H1 (cell line): ENCODE results near the gene EHBP1. TPM values are rescaled to one million over a fixed set of nuclear protein-coding genes. Genes with fewer than 3 reads are reported as not detected.

Experiments used
- CTCF ChIA-PET: fragments of 300-600 bp; sonication (Branson Sonifier 250); formaldehyde crosslinking; loops from one replicate; lab custom pipeline; 2021; ENCODE audit not compliant: partially characterized antibody; lab: Charles Lee
- POLR2A ChIA-PET: fragments of 300-600 bp; sonication (Branson Sonifier 250); formaldehyde crosslinking; loops from one replicate; lab custom pipeline; 2021; ENCODE audit warnings: inconsistent platforms; ENCODE audit not compliant: partially characterized antibody; lab: Charles Lee
- DNase-seq, 2 experiments: peaks; one replicate each; pipeline versions ENCODE4 v3.0.0 to v3.0.0-alpha.2; 2010 to 2022; ENCODE audit warnings: low spot score in 2 of 2, low read depth in 1 of 2, mixed read lengths in 1 of 2
- FAIRE-seq: peaks from 2 replicates; lab custom pipeline; 2011; peaks lifted over from hg19 to GRCh38; lab: Jason Lieb, UNC
- H2AFZ ChIP-seq: 2 replicates; pipeline ENCODE4 v1.8.1; 2012; ENCODE audit warnings: low read length, inconsistent platforms
- H2AK5ac ChIP-seq: 2 replicates; pipeline ENCODE4 v1.6.1; 2013; ENCODE audit warnings: low read depth, low read length
- H2BK120ac ChIP-seq: replicated peaks from 2 replicates; pipeline ENCODE3; 2013; ENCODE audit warnings: low read depth, low read length, inconsistent platforms
- H2BK12ac ChIP-seq: 2 replicates; pipeline ENCODE4 v1.6.1; 2013; ENCODE audit warnings: low read depth, low read length
- H2BK15ac ChIP-seq: 2 replicates; pipeline ENCODE4 v1.6.1; 2013; ENCODE audit warnings: low read length
- H2BK20ac ChIP-seq: 2 replicates; pipeline ENCODE4 v1.6.1; 2013; ENCODE audit warnings: low read length
- H2BK5ac ChIP-seq: 2 replicates; pipeline ENCODE4 v1.6.1; 2013; ENCODE audit warnings: low read depth, low read length
- H3K14ac ChIP-seq: 2 replicates; pipeline ENCODE4 v1.6.1; 2013; ENCODE audit warnings: inconsistent platforms; ENCODE audit not compliant: insufficient read length
- H3K18ac ChIP-seq: 2 replicates; pipeline ENCODE4 v1.6.1; 2013; ENCODE audit warnings: low read length; ENCODE audit errors: extremely low read depth
- H3K23ac ChIP-seq: 2 replicates; pipeline ENCODE4 v1.6.1; 2013; ENCODE audit warnings: inconsistent platforms; ENCODE audit not compliant: insufficient read length
- H3K23me2 ChIP-seq: 2 replicates; pipeline ENCODE4 v1.6.1; 2013; ENCODE audit warnings: low read depth, low read length
- H3K27ac ChIP-seq: 2 replicates; pipeline ENCODE4 v1.6.1; 2011; ENCODE audit warnings: low read depth, low read length, inconsistent platforms
- H3K27me3 ChIP-seq, 4 experiments: replicated peaks in 1 of 4; 1 replicate in 1 of 4; 2 replicates in 3 of 4; pipeline versions ENCODE4 v1.6.1 to v1.8.1; 2011 to 2013; ENCODE audit warnings: low read length in 3 of 4, mild to moderate bottlenecking in 3 of 4, inconsistent platforms in 2 of 4, mixed read lengths in 2 of 4, moderate library complexity in 1 of 4; ENCODE audit not compliant: control insufficient read depth in 3 of 4, insufficient read depth in 3 of 4; ENCODE audit errors: extremely low read depth in 1 of 4
- H3K36me3 ChIP-seq, 4 experiments: 2 replicates each; pipeline versions ENCODE4 v1.6.1 to v1.8.1; 2011 to 2013; ENCODE audit warnings: mild to moderate bottlenecking in 4 of 4, low read length in 3 of 4, moderate library complexity in 2 of 4, control low read depth in 1 of 4, inconsistent platforms in 1 of 4; ENCODE audit not compliant: insufficient read depth in 4 of 4, control insufficient read depth in 2 of 4
- H3K4ac ChIP-seq: replicated peaks from 2 replicates; pipeline ENCODE3; 2013; ENCODE audit warnings: low read length, low read depth, mixed read lengths, inconsistent platforms; ENCODE audit not compliant: insufficient read length
- H3K4me1 ChIP-seq, 4 experiments: replicated peaks in 1 of 4; 1 replicate in 1 of 4; 2 replicates in 3 of 4; pipeline versions ENCODE4 v1.6.1 to v1.8.1; 2011 to 2013; ENCODE audit warnings: low read length in 3 of 4, inconsistent platforms in 2 of 4, mixed read lengths in 1 of 4; ENCODE audit not compliant: insufficient read depth in 4 of 4, control insufficient read depth in 3 of 4
- H3K4me2 ChIP-seq, 2 experiments: 2 replicates each; pipeline versions ENCODE4 v1.6.1 to v1.8.1; 2011 to 2013; ENCODE audit warnings: low read depth in 2 of 2, low read length in 2 of 2, control low read depth in 1 of 2, inconsistent platforms in 1 of 2, mild to moderate bottlenecking in 1 of 2; ENCODE audit not compliant: insufficient read depth in 1 of 2
- H3K4me3 ChIP-seq, 4 experiments: fragments of 200-600, 300-600 bp in 1 of 4; sonication (generic), shearing (Covaris generic), sonication (Bioruptor Twin) in 1 of 4; 2 replicates each; pipeline versions ENCODE4 v1.5.1 to v1.8.1; 2011 to 2016; ENCODE audit warnings: low read length in 4 of 4, low read depth in 3 of 4, control low read depth in 2 of 4, inconsistent platforms in 2 of 4, mild to moderate bottlenecking in 2 of 4, mixed read lengths in 1 of 4, moderate library complexity in 1 of 4; ENCODE audit not compliant: insufficient read depth in 2 of 4; ENCODE audit errors: extremely low read depth in 1 of 4
- H3K56ac ChIP-seq: replicated peaks from 2 replicates; pipeline ENCODE3; 2013; ENCODE audit warnings: low read depth, mild to moderate bottlenecking, mixed read lengths, low read length, inconsistent platforms; ENCODE audit not compliant: insufficient read length
- H3K79me1 ChIP-seq: 2 replicates; pipeline ENCODE4 v1.6.1; 2013; ENCODE audit warnings: low read depth, low read length, control low read depth
- H3K79me2 ChIP-seq, 2 experiments: 2 replicates each; pipeline versions ENCODE4 v1.6.1 to v1.8.1; 2012 to 2013; ENCODE audit warnings: low read length in 2 of 2, mild to moderate bottlenecking in 2 of 2, inconsistent platforms in 1 of 2; ENCODE audit not compliant: insufficient read depth in 2 of 2, control insufficient read depth in 1 of 2
- H3K9ac ChIP-seq, 4 experiments: replicated peaks in 1 of 4; 1 replicate in 1 of 4; 2 replicates in 3 of 4; pipeline versions ENCODE4 v1.6.1 to v1.8.1; 2011 to 2013; ENCODE audit warnings: low read depth in 3 of 4, low read length in 3 of 4, control low read depth in 2 of 4, mild to moderate bottlenecking in 2 of 4, moderate library complexity in 2 of 4, inconsistent platforms in 1 of 4; ENCODE audit errors: extremely low read depth in 1 of 4
- H3K9me3 ChIP-seq, 2 experiments: 2 replicates each; pipeline versions ENCODE4 v1.6.1 to v1.8.1; 2012 to 2013; ENCODE audit warnings: mild to moderate bottlenecking in 2 of 2, moderate library complexity in 2 of 2, control low read depth in 1 of 2, inconsistent platforms in 1 of 2, low read depth in 1 of 2, low read length in 1 of 2, mixed read lengths in 1 of 2; ENCODE audit not compliant: insufficient read depth in 2 of 2
- H4K20me1 ChIP-seq, 2 experiments: replicated peaks in 1 of 2; 2 replicates each; pipeline versions ENCODE3 to v1.8.1; 2011 to 2013; ENCODE audit warnings: inconsistent platforms in 2 of 2, low read length in 2 of 2, mild to moderate bottlenecking in 1 of 2; ENCODE audit not compliant: insufficient read depth in 2 of 2, control insufficient read depth in 1 of 2
- H4K5ac ChIP-seq: 2 replicates; pipeline ENCODE4 v1.6.1; 2013; ENCODE audit warnings: low read length, low read depth, mixed read lengths, inconsistent platforms; ENCODE audit not compliant: insufficient read length
- H4K8ac ChIP-seq: 2 replicates; pipeline ENCODE4 v1.8.0; 2013; ENCODE audit warnings: mild to moderate bottlenecking, moderate library complexity, low read length, inconsistent platforms; ENCODE audit not compliant: insufficient read depth; ENCODE audit errors: extremely low read depth
- H4K91ac ChIP-seq: replicated peaks from 2 replicates; pipeline ENCODE3; 2013; ENCODE audit warnings: low read length, mixed read lengths, inconsistent platforms; ENCODE audit not compliant: insufficient read length
- BRCA1 ChIP-seq: IDR thresholded peaks from 2 replicates; pipeline ENCODE4 v1.6.1; 2012; ENCODE audit warnings: low read depth, low read length, improper control_type of control experiment
- CHD1 ChIP-seq: IDR thresholded peaks from 2 replicates; pipeline ENCODE4 v1.6.1; 2012; ENCODE audit warnings: low read depth, low read length, improper control_type of control experiment
- CREB1 ChIP-seq: IDR thresholded peaks from 2 replicates; pipeline ENCODE4 v1.6.1; 2012; ENCODE audit warnings: inconsistent platforms
- EGR1 ChIP-seq: IDR thresholded peaks from 2 replicates; pipeline ENCODE4 v1.6.1; 2011; ENCODE audit warnings: low read depth, low read length, borderline replicate concordance
- EP300 ChIP-seq, 2 experiments: IDR thresholded peaks; 1 replicate in 1 of 2; 2 replicates in 1 of 2; pipeline ENCODE4 v1.6.1; 2011 to 2012; ENCODE audit warnings: low read depth in 2 of 2, low read length in 2 of 2, mild to moderate bottlenecking in 2 of 2, borderline replicate concordance in 1 of 2, inconsistent platforms in 1 of 2, moderate library complexity in 1 of 2
- EZH2 ChIP-seq: fragments of 200-600 bp; sonication (generic); IDR thresholded peaks from 2 replicates; pipeline ENCODE4 v1.7.1; 2012; ENCODE audit warnings: low read depth, mild to moderate bottlenecking, moderate library complexity, low read length, inconsistent platforms; ENCODE audit not compliant: severe bottlenecking
- JUND ChIP-seq: IDR thresholded peaks from 2 replicates; pipeline ENCODE4 v1.6.1; 2011; ENCODE audit warnings: mild to moderate bottlenecking, improper control_type of control experiment, low read length
- MAX ChIP-seq: IDR thresholded peaks from 2 replicates; pipeline ENCODE4 v1.6.1; 2012; ENCODE audit warnings: inconsistent platforms
- RFX5 ChIP-seq: IDR thresholded peaks from 2 replicates; pipeline ENCODE4 v1.6.1; 2011; ENCODE audit warnings: low read depth, low read length, improper control_type of control experiment, borderline replicate concordance
- SIRT6 ChIP-seq: IDR thresholded peaks from one replicate; pipeline ENCODE4 v1.7.1; 2012; ENCODE audit warnings: low read length, inconsistent platforms
- SP4 ChIP-seq: IDR thresholded peaks from 2 replicates; pipeline ENCODE4 v1.6.1; 2012; ENCODE audit warnings: low read length, inconsistent platforms
- TCF12 ChIP-seq: IDR thresholded peaks from 2 replicates; pipeline ENCODE4 v1.6.1; 2011; ENCODE audit warnings: low read depth, mild to moderate bottlenecking, low read length
- USF2 ChIP-seq: IDR thresholded peaks from 2 replicates; pipeline ENCODE4 v1.6.1; 2011; ENCODE audit warnings: low read length, improper control_type of control experiment
- WGBS, 2 experiments: shearing (Covaris generic) in 1 of 2; methylation state at CpG; one replicate each; pipeline versions ENCODE4 v1.1.6 to v1.1.7; 2013 to 2015; ENCODE audit warnings: low lambda C conversion rate in 2 of 2, mixed read lengths in 2 of 2, inconsistent platforms in 1 of 2, low coverage in 1 of 2, missing lambda C conversion rate in 1 of 2; ENCODE audit not compliant: insufficient replicate concordance in 2 of 2, insufficient coverage in 1 of 2, insufficient read length in 1 of 2; ENCODE audit errors: extremely low coverage in 1 of 2, missing lambda C conversion rate in 1 of 2; 5-methylcytosine and 5-hydroxymethylcytosine counted together
- polyA plus RNA-seq, 7 experiments: library from polyadenylated mRNA; depleted of rRNA in 3 of 7; stranded (reverse) in 5 of 7; unstranded in 2 of 7; fragments of >200 nt in 5 of 7; fragments of 200-250 nt in 2 of 7; gene quantifications; 1 replicate in 5 of 7; 2 replicates in 1 of 7; 4 replicates in 1 of 7; pipeline versions ENCODE4 v1.2.1 to v1.2.3, GENCODE V29; 2011 to 2013; ENCODE audit warnings: missing spikeins in 2 of 7, mixed read lengths in 2 of 7
- total RNA-seq: library from RNA; stranded (reverse); fragmentation: NEBNext Ultra II Directional; extraction: Animal tissue kit (Norgen Biotek cat#: 25700); gene quantifications from 2 replicates; pipeline ENCODE4 v1.2.1, GENCODE V29; 2021

The EHBP1 gene
- total and polyA plus RNA-seq, 2 of the 8 experiments (the other 6 are each of a cell fraction or from before 2014, with no cell fraction given): 12.0 to 64.1 TPM

- H3K23me2 ChIP-seq: peaks cover 2% of the 10 kb centered on the region; the same call in 1 of the 2 replicates
- H2BK12ac ChIP-seq: no peak overlapping the region
- no peaks in the 10 kb centered on the region for H4K20me1 ChIP-seq
- CTCF ChIA-PET: no interaction called here
- no peak overlapping the region for H3K9ac ChIP-seq
- no peak for FAIRE-seq
- H3K18ac ChIP-seq: no peak overlapping the region
- H2AFZ ChIP-seq: no peak overlapping the region
- TF ChIP-seq EGR1 (no peak), EZH2 (no peak), SP4 (no peak), JUND (no peak), CREB1 (no peak), USF2 (no peak), BRCA1 (no peak), RFX5 (no peak), SIRT6 (no peak), CHD1 (no peak), TCF12 (no peak), EP300 (IDR thresholded peaks at IDR 0.05; ENCODE audit: borderline replicate concordance in 1 of 2, low read depth in 2 of 2, low read length in 2 of 2) (no peak), MAX (no peak)
- TF ChIP-seq, all 59 proteins: peak for 0
- Histone ChIP-seq H3K27ac (no peak overlapping the region), H3K79me1 (no peaks in the 10 kb centered on the region), H2BK120ac (no peak overlapping the region), H3K4me3 (no peak overlapping the region), H2BK15ac (no peak overlapping the region), H2BK20ac (no peak overlapping the region), H4K91ac (no peak overlapping the region), H3K4me2 (no peak overlapping the region), H2AK5ac (no peak overlapping the region), H3K9me3 (no peaks in the 10 kb centered on the region), H4K8ac (no peak overlapping the region), H4K5ac (no peak overlapping the region), H3K56ac (no peak overlapping the region), H3K14ac (no peak overlapping the region), H2BK5ac (no peak overlapping the region), H3K4me1 (no peaks in the 10 kb centered on the region), H3K4ac (no peak overlapping the region), H3K27me3 (no peaks in the 10 kb centered on the region), H3K36me3 (peaks cover 0 to 10% (median 5%) of the 10 kb centered on the region in 4 experiments; a peak in 2 of 8 replicates), H3K23ac (no peak overlapping the region), H3K79me2 (no peaks in the 10 kb centered on the region)
- no peak for DNase-seq
- POLR2A ChIA-PET: no interaction called here
- 92% methylated on average over 3 of the region's 3 CpGs; no CpG with 5 or more reads in 1 of the 2 experiments for WGBS, 2 experiments
These were observed 117.0 kb downstream of the EHBP1 start for GRCh38 chr2:62822549-62822948.
